GM19397 (cell line): ENCODE results near the gene CAV1.

Experiments used
- ATAC-seq: cut with Tn5 transposase; IDR thresholded peaks from one replicate; pipeline ENCODE4 v1.9.1; 2021; ENCODE audit warnings: mild to moderate bottlenecking, moderate library complexity; ENCODE audit not compliant: unreplicated experiment

Gene CAV1

DNA sequence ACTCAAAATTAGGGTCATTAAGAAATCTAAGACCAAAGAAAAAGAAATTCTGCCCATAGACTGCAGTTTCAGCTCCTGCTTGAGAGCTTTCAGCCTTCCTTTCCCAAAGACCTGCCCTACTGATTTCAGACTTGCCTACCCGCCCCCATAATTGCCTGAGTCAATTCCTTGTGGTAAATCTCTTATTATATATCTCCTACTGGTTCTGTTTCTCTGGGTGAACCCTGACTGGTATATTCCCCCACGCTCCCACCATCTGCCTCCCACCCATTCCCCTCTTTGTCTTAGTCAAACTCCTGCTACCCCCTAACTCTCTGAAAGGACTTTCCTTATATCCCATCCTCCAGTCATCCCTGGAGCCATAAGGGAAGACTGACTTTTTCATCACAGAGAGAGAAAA is 82.5 kb downstream of the CAV1 start:
- ATAC-seq, result no peak

DNA sequence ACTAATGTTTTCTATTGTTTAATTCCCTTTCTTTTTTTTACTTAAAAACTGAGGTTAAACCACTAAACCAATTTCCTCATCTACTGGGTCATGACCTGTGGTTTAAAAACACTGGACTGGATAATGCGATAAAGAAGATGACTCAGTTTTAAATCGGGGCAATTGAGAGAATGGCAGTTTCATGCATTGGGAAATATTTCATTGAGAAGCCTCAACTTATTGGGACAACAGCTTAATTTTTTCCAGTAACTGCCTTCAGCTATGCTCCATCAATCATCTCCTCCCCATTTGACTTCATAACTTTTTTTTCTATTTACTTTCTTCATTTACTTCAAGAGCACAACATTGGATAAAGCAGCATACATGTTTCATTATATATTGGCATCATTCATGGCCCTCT is 85.4 kb downstream of the CAV1 start:
- no peak for ATAC-seq

DNA sequence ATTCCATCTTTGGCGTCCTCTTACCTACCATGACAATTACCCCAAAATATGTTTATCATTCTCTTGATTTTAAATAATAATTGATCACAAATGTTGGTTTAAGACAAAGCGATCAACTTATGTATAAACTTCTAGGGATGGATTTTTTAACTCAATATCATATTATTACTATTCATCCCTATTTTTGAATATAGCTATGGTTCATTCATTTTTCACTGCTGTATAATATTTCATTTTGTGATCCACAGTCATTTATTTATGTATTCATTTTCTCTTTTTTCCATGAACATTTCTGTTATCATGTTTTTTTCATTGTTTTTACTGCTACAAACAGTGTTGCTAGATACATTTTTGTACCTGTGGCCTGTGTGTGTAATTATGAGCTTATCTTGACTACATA is 85.9 kb downstream of the CAV1 start:
- ATAC-seq, result no peak
